Transverse colon (tissue), 4 donors: ENCODE data around the gene UPK1A.

Source experiments
- CTCF ChIP-seq, 5 experiments: fragments of 200-600 bp in 3 of 5; fragments of 450-650 bp in 2 of 5; sonication (generic) in 3 of 5; IDR thresholded peaks; 1 replicate in 2 of 5; 2 replicates in 3 of 5; pipeline ENCODE4 v1.5.1; 2016 to 2017; ENCODE audit warnings: antibody characterized with exemption in 5 of 5, inconsistent platforms in 3 of 5, mild to moderate bottlenecking in 2 of 5, moderate library complexity in 1 of 5
- POLR2A ChIP-seq: fragments of 450-650 bp; IDR thresholded peaks from one replicate; pipeline ENCODE4 v1.6.1; 2016; ENCODE audit warnings: antibody characterized with exemption, mild to moderate bottlenecking, moderate library complexity
- POLR2AphosphoS5 ChIP-seq, 3 donors: sonication (generic); formaldehyde crosslinking; IDR thresholded peaks; one replicate each; pipeline ENCODE4 v1.6.1; 2016; ENCODE audit warnings: antibody characterized with exemption in 3 of 3

GRCh38 chr19:35644987-35645679 is 21.2 kb upstream of the UPK1A start:
- TF ChIP-seq CTCF (IDR thresholded peaks at IDR 0.05): no peak
- TF ChIP-seq POLR2A: no peak
- no peak for TF ChIP-seq POLR2AphosphoS5 (IDR thresholded peaks at IDR 0.05)
